Measurements from ENCODE around the gene MACROD2. TPM values are rescaled to one million over a fixed set of nuclear protein-coding genes. Genes with fewer than 3 reads are reported as not detected.

Gene MACROD2
- total RNA-seq, 1 donor from 2014 or later = 2.4 TPM

- DNase-seq (ENCODE audit: low read depth) = peak; percentile 21
- no peak for FAIRE-seq
- Mint-ChIP-seq H3K4me3 (ENCODE audit: unreplicated experiment) (no peak overlapping the region), H3K36me3 (ENCODE audit: low read depth, unreplicated experiment) (no peaks in the 10 kb centered on the region), H3K27ac (ENCODE audit: unreplicated experiment) (peak overlapping the region; percentile 96), H3K4me1 (ENCODE audit: low read depth, unreplicated experiment) (peaks cover 28% of the 10 kb centered on the region), H3K9me3 (ENCODE audit: unreplicated experiment) (no peaks in the 10 kb centered on the region), H3K27me3 (ENCODE audit: low read depth, unreplicated experiment) (no peaks in the 10 kb centered on the region)
- H3K4me3 ChIP-seq (ENCODE audit: insufficient read depth, low read depth, low read length) = no peak overlapping the region
- no peaks in the 10 kb centered on the region for H3K36me3 ChIP-seq (ENCODE audit: insufficient read depth, low read length)
- peaks cover 5% of the 10 kb centered on the region for H3K4me1 ChIP-seq (ENCODE audit: insufficient read depth, low read length)
- H3K4me2 ChIP-seq (ENCODE audit: low read length) = no peak overlapping the region
- H3K9ac ChIP-seq (ENCODE audit: low read length) = no peak overlapping the region
- no peak for TF ChIP-seq CTCF (IDR thresholded peaks at IDR 0.05; ENCODE audit: insufficient read depth, low read depth, low read length)
- TF ChIP-seq EZH2 (IDR thresholded peaks at IDR 0.05; ENCODE audit: insufficient read depth, low read length) = no peak
- H2AFZ ChIP-seq (ENCODE audit: low read depth, low read length) = no peak overlapping the region
- H3K27me3 ChIP-seq (ENCODE audit: insufficient read depth, low read length) = no peaks in the 10 kb centered on the region
- H3K79me2 ChIP-seq (ENCODE audit: insufficient read depth, low read length) = no peaks in the 10 kb centered on the region
- no peaks in the 10 kb centered on the region for H4K20me1 ChIP-seq (ENCODE audit: insufficient read depth, low read length)
- H3K9me3 ChIP-seq (ENCODE audit: insufficient read depth, low read depth, low read length) = no peaks in the 10 kb centered on the region
- peak overlapping the region; percentile 63 for H3K27ac ChIP-seq (ENCODE audit: low read depth, low read length)
Measured at GRCh38 chr20:15240801-15241200, 1245.5 kb downstream of the MACROD2 start.

GRCh38 chr20:15241681-15242080 is 1246.4 kb downstream of the MACROD2 start:
- Mint-ChIP-seq H3K4me3 (ENCODE audit: unreplicated experiment) (no peak overlapping the region), H3K36me3 (ENCODE audit: low read depth, unreplicated experiment) (no peaks in the 10 kb centered on the region), H3K4me1 (ENCODE audit: low read depth, unreplicated experiment) (peaks cover 28% of the 10 kb centered on the region), H3K9me3 (ENCODE audit: unreplicated experiment) (no peaks in the 10 kb centered on the region), H3K27ac (ENCODE audit: unreplicated experiment) (peak overlapping the region; percentile 96), H3K27me3 (ENCODE audit: low read depth, unreplicated experiment) (no peaks in the 10 kb centered on the region)
- FAIRE-seq (peak; percentile 26), DNase-seq (ENCODE audit: low read depth) (peak; percentile 27)
- Histone ChIP-seq H4K20me1 (ENCODE audit: insufficient read depth, low read length) (no peaks in the 10 kb centered on the region), H3K4me2 (ENCODE audit: low read length) (peak overlapping the region; percentile 33), H3K4me1 (ENCODE audit: insufficient read depth, low read length) (peaks cover 5% of the 10 kb centered on the region), H2AFZ (ENCODE audit: low read depth, low read length) (no peak overlapping the region), H3K79me2 (ENCODE audit: insufficient read depth, low read length) (no peaks in the 10 kb centered on the region), H3K9ac (ENCODE audit: low read length) (no peak overlapping the region), H3K27me3 (ENCODE audit: insufficient read depth, low read length) (no peaks in the 10 kb centered on the region), H3K4me3 (ENCODE audit: insufficient read depth, low read depth, low read length) (no peak overlapping the region), H3K9me3 (ENCODE audit: insufficient read depth, low read depth, low read length) (no peaks in the 10 kb centered on the region), H3K36me3 (ENCODE audit: insufficient read depth, low read length) (no peaks in the 10 kb centered on the region), H3K27ac (ENCODE audit: low read depth, low read length) (peak overlapping the region; percentile 63)
- TF ChIP-seq EZH2 (IDR thresholded peaks at IDR 0.05; ENCODE audit: insufficient read depth, low read length) (no peak), CTCF (IDR thresholded peaks at IDR 0.05; ENCODE audit: insufficient read depth, low read depth, low read length) (no peak)

GRCh38 chr20:15242773-15243172 is 1247.5 kb downstream of the MACROD2 start:
- Mint-ChIP-seq H3K27ac (ENCODE audit: unreplicated experiment) (peak overlapping the region; percentile 67), H3K27me3 (ENCODE audit: low read depth, unreplicated experiment) (no peaks in the 10 kb centered on the region), H3K9me3 (ENCODE audit: unreplicated experiment) (no peaks in the 10 kb centered on the region), H3K4me3 (ENCODE audit: unreplicated experiment) (no peak overlapping the region), H3K36me3 (ENCODE audit: low read depth, unreplicated experiment) (no peaks in the 10 kb centered on the region), H3K4me1 (ENCODE audit: low read depth, unreplicated experiment) (peaks cover 28% of the 10 kb centered on the region)
- H3K4me2 ChIP-seq (ENCODE audit: low read length) = no peak overlapping the region
- H4K20me1 ChIP-seq (ENCODE audit: insufficient read depth, low read length) = no peaks in the 10 kb centered on the region
- H3K27me3 ChIP-seq (ENCODE audit: insufficient read depth, low read length) = no peaks in the 10 kb centered on the region
- H3K27ac ChIP-seq (ENCODE audit: low read depth, low read length) = no peak overlapping the region
- no peaks in the 10 kb centered on the region for H3K36me3 ChIP-seq (ENCODE audit: insufficient read depth, low read length)
- H2AFZ ChIP-seq (ENCODE audit: low read depth, low read length) = no peak overlapping the region
- no peak for TF ChIP-seq CTCF (IDR thresholded peaks at IDR 0.05; ENCODE audit: insufficient read depth, low read depth, low read length)
- TF ChIP-seq EZH2 (IDR thresholded peaks at IDR 0.05; ENCODE audit: insufficient read depth, low read length) = no peak
- no peak for FAIRE-seq
- no peak overlapping the region for H3K9ac ChIP-seq (ENCODE audit: low read length)
- no peak overlapping the region for H3K4me3 ChIP-seq (ENCODE audit: insufficient read depth, low read depth, low read length)
- H3K9me3 ChIP-seq (ENCODE audit: insufficient read depth, low read depth, low read length) = no peaks in the 10 kb centered on the region
- H3K4me1 ChIP-seq (ENCODE audit: insufficient read depth, low read length) = peaks cover 5% of the 10 kb centered on the region
- no peaks in the 10 kb centered on the region for H3K79me2 ChIP-seq (ENCODE audit: insufficient read depth, low read length)
- no peak for DNase-seq (ENCODE audit: low read depth)
